ENCODE data around the gene SOHLH2. TPM values are rescaled to one million over a fixed set of nuclear protein-coding genes. Genes with fewer than 3 reads are reported as not detected.

Gene SOHLH2
- polyA plus RNA-seq, 1 of the 3 experiments (the other 2 are of a cell fraction), result 0.85 TPM

DNA sequence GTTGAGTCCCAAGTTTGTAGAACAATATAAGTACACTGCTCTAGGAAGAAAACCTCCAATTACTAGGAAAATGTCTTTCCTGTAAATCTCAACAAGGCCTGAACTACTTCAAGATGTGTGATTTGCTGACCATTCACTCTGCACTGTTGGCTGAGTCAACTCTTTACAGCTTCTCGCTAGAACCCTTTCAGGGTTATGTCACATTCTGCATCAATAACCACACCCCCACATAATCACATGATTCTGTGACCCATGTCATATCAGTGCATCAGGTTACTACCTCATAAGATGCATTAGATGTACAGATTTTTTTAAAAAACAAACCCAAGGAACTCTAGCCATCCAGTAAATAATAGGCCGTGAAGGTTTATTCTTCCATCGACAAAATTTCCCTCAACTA lies 67.0 kb downstream of the SOHLH2 start:
- Histone ChIP-seq H3F3A (replicated peaks; ENCODE audit: insufficient read depth) (peaks cover 13% of the 10 kb centered on the region), H3K9ac (no peak overlapping the region), H3K79me2 (ENCODE audit: insufficient read depth) (no peaks in the 10 kb centered on the region), H4K20me1 (ENCODE audit: insufficient read depth) (no peaks in the 10 kb centered on the region), H3K4me1 (ENCODE audit: control insufficient read depth in 1 of 2, insufficient read depth in 2 of 2, low read depth in 1 of 2, low read length in 1 of 2) (peaks cover 0 to 11% of the 10 kb centered on the region in 2 experiments; a peak in 1 of 4 replicates), H3K4me3 (ENCODE audit: low read depth in 2 of 2, low read length in 1 of 2) (no peak overlapping the region), H3K27ac (ENCODE audit: low read depth in 2 of 2, low read length in 1 of 2) (peak overlapping the region in 1 of 2 experiments; percentile 76; a peak in 1 of 4 replicates), H3K36me3 (replicated peaks in 1 of 2; ENCODE audit: control insufficient read depth in 1 of 2, insufficient read depth in 2 of 2, low read length in 1 of 2) (no peaks in the 10 kb centered on the region), H3K27me3 (ENCODE audit: insufficient read depth) (no peaks in the 10 kb centered on the region), H3K4me2 (no peak overlapping the region), H2AFZ (ENCODE audit: low read depth) (no peak overlapping the region), H3K9me3 (no peaks in the 10 kb centered on the region), H3K9me2 (no peaks in the 10 kb centered on the region)
- POLR2A ChIA-PET, result no interaction called here
- WGBS (ENCODE audit: low lambda C conversion rate), result 92% methylated on average over 3 of the region's 3 CpGs
- TF ChIP-seq GABPA (IDR thresholded peaks at IDR 0.05; ENCODE audit: low read depth) (no peak), MEF2A (IDR thresholded peaks at IDR 0.05; ENCODE audit: borderline replicate concordance, low read depth) (no peak), FOSL2 (IDR thresholded peaks at IDR 0.05; ENCODE audit: borderline replicate concordance, low read depth) (no peak)
- TF ChIP-seq, protein P1, sequence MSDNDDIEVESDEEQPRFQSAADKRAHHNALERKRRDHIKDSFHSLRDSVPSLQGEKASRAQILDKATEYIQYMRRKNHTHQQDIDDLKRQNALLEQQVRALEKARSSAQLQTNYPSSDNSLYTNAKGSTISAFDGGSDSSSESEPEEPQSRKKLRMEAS (IDR thresholded peaks at IDR 0.05; ENCODE audit: low read depth), result no peak
- TF ChIP-seq, protein P2, sequence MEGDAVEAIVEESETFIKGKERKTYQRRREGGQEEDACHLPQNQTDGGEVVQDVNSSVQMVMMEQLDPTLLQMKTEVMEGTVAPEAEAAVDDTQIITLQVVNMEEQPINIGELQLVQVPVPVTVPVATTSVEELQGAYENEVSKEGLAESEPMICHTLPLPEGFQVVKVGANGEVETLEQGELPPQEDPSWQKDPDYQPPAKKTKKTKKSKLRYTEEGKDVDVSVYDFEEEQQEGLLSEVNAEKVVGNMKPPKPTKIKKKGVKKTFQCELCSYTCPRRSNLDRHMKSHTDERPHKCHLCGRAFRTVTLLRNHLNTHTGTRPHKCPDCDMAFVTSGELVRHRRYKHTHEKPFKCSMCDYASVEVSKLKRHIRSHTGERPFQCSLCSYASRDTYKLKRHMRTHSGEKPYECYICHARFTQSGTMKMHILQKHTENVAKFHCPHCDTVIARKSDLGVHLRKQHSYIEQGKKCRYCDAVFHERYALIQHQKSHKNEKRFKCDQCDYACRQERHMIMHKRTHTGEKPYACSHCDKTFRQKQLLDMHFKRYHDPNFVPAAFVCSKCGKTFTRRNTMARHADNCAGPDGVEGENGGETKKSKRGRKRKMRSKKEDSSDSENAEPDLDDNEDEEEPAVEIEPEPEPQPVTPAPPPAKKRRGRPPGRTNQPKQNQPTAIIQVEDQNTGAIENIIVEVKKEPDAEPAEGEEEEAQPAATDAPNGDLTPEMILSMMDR (IDR thresholded peaks at IDR 0.05), result no peak
- CTCF ChIA-PET, result interaction anchor here (0.7 kb wide), 1 partner anchor 15 kb away, joined by 3 read pairs; no protein-coding TSS in a partner anchor
- DNase-seq, result no peak

DNA sequence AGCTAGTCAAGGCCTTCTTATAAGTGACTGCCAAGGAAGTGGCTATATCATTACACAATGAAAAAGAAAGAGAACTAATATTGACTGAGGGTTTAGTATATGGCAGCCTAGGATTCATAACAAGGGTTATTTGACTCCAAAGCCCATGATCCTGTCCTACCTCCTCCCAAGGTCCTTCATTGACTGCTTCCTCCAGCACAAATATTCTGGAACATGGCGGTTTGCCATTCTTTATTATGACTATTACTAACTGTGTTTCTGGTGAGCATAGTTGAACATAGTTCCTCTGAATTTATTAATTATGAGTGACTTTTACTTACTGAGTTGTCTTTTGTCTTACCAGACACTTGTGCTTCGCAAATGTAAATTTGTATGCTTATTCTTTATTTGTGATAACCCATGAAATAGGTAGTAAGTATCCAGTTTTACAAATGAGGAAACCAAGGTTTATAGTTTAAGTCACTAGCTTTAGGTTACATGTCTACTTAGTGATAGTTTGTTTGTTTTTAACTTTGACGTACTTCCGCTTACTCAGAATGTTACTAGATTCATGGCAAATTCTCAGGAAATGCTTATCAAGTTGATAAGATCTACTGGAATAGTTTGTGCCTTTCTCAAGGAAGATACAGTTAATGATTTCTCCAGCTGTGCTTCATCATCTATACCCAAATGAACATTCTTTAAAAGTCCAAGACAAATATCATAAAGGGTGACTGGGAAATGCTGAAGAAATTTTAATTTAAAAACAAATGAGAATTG lies 67.7 kb downstream of the SOHLH2 start:
- H3K9me2 ChIP-seq, result no peaks in the 10 kb centered on the region
- H3K4me1 ChIP-seq (ENCODE audit: control insufficient read depth in 1 of 2, insufficient read depth in 2 of 2, low read depth in 1 of 2, low read length in 1 of 2), result peaks cover 0 to 11% of the 10 kb centered on the region in 2 experiments; a peak in 1 of 4 replicates
- peaks cover 13% of the 10 kb centered on the region for H3F3A ChIP-seq (replicated peaks; ENCODE audit: insufficient read depth)
- H3K9me3 ChIP-seq, result no peaks in the 10 kb centered on the region
- H3K79me2 ChIP-seq (ENCODE audit: insufficient read depth), result no peaks in the 10 kb centered on the region
- no peak for DNase-seq
- no peak overlapping the region for H2AFZ ChIP-seq (ENCODE audit: low read depth)
- POLR2A ChIA-PET, result no interaction called here
- H3K4me2 ChIP-seq, result no peak overlapping the region
- TF ChIP-seq, protein P3, sequence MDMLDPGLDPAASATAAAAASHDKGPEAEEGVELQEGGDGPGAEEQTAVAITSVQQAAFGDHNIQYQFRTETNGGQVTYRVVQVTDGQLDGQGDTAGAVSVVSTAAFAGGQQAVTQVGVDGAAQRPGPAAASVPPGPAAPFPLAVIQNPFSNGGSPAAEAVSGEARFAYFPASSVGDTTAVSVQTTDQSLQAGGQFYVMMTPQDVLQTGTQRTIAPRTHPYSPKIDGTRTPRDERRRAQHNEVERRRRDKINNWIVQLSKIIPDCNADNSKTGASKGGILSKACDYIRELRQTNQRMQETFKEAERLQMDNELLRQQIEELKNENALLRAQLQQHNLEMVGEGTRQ (IDR thresholded peaks at IDR 0.05; ENCODE audit: borderline replicate concordance, low read depth, low read length), result no peak
- TF ChIP-seq TCF12 (IDR thresholded peaks at IDR 0.05) (peak; percentile 37), NFIC (IDR thresholded peaks at IDR 0.05; ENCODE audit: borderline replicate concordance) (no peak), SIN3A (IDR thresholded peaks at IDR 0.05; ENCODE audit: borderline replicate concordance, low read depth, low read length) (no peak), TEAD4 (IDR thresholded peaks at IDR 0.05; ENCODE audit: borderline replicate concordance, insufficient read depth) (no peak), TAF1 (IDR thresholded peaks at IDR 0.05; ENCODE audit: borderline replicate concordance, low read depth, low read length) (no peak)
- TF ChIP-seq, protein P4, sequence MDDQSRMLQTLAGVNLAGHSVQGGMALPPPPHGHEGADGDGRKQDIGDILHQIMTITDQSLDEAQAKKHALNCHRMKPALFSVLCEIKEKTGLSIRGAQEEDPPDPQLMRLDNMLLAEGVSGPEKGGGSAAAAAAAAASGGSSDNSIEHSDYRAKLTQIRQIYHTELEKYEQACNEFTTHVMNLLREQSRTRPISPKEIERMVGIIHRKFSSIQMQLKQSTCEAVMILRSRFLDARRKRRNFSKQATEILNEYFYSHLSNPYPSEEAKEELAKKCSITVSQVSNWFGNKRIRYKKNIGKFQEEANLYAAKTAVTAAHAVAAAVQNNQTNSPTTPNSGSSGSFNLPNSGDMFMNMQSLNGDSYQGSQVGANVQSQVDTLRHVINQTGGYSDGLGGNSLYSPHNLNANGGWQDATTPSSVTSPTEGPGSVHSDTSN (IDR thresholded peaks at IDR 0.05), result 0 out of 2 replicates have a peak, but pooled peaks have one; percentile 5
- TF ChIP-seq, protein P5, sequence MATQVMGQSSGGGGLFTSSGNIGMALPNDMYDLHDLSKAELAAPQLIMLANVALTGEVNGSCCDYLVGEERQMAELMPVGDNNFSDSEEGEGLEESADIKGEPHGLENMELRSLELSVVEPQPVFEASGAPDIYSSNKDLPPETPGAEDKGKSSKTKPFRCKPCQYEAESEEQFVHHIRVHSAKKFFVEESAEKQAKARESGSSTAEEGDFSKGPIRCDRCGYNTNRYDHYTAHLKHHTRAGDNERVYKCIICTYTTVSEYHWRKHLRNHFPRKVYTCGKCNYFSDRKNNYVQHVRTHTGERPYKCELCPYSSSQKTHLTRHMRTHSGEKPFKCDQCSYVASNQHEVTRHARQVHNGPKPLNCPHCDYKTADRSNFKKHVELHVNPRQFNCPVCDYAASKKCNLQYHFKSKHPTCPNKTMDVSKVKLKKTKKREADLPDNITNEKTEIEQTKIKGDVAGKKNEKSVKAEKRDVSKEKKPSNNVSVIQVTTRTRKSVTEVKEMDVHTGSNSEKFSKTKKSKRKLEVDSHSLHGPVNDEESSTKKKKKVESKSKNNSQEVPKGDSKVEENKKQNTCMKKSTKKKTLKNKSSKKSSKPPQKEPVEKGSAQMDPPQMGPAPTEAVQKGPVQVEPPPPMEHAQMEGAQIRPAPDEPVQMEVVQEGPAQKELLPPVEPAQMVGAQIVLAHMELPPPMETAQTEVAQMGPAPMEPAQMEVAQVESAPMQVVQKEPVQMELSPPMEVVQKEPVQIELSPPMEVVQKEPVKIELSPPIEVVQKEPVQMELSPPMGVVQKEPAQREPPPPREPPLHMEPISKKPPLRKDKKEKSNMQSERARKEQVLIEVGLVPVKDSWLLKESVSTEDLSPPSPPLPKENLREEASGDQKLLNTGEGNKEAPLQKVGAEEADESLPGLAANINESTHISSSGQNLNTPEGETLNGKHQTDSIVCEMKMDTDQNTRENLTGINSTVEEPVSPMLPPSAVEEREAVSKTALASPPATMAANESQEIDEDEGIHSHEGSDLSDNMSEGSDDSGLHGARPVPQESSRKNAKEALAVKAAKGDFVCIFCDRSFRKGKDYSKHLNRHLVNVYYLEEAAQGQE (IDR thresholded peaks at IDR 0.05; ENCODE audit: low read depth, low read length), result no peak
- no peaks in the 10 kb centered on the region for H3K27me3 ChIP-seq (ENCODE audit: insufficient read depth)
- H3K36me3 ChIP-seq (replicated peaks in 1 of 2; ENCODE audit: control insufficient read depth in 1 of 2, insufficient read depth in 2 of 2, low read length in 1 of 2), result no peaks in the 10 kb centered on the region
- WGBS (ENCODE audit: low lambda C conversion rate), result 62% methylated on average over 4 of the region's 4 CpGs
- CTCF ChIA-PET, result interaction anchor here (0.7 kb wide), 1 partner anchor 14 kb away, joined by 3 read pairs; no protein-coding TSS in a partner anchor
- H3K27ac ChIP-seq (ENCODE audit: low read depth in 2 of 2, low read length in 1 of 2), result peak overlapping the region in 1 of 2 experiments; percentile 76; a peak in 2 of 4 replicates
- no peak overlapping the region for H3K4me3 ChIP-seq (ENCODE audit: low read depth in 2 of 2, low read length in 1 of 2)
- H4K20me1 ChIP-seq (ENCODE audit: insufficient read depth), result no peaks in the 10 kb centered on the region
- H3K9ac ChIP-seq, result no peak overlapping the region

All from SK-N-SH (cell line).